MCF 10A (cell line): ENCODE measurements around the gene PPARA. TPM values are rescaled to one million over a fixed set of nuclear protein-coding genes. Genes with fewer than 3 reads are reported as not detected.

Source experiments
- BruUV-seq: library from RNA; stranded (reverse); fragments of 400-500 nt; replicated peaks from 2 replicates; lab custom pipeline; 2021; lab: Mats Ljungman, UMichigan
- CTCF ChIA-PET: fragments of 300-600 bp; sonication (Branson Sonifier 250); formaldehyde crosslinking; extraction: SDS; loops from one replicate; lab custom pipeline; 2021; ENCODE audit warnings: antibody characterized with exemption, inconsistent platforms; lab: Yijun Ruan, JAX
- POLR2A ChIA-PET: fragments of 300-600, 350-650 bp; sonication (Branson Sonifier 250); formaldehyde crosslinking; extraction: SDS; loops from one replicate; lab custom pipeline; 2020; ENCODE audit warnings: antibody characterized with exemption, inconsistent platforms; lab: Yijun Ruan, JAX
- DNase-seq: peaks from one replicate; pipeline ENCODE4 v3.0.0-alpha.2; 2018; ENCODE audit not compliant: unreplicated experiment
- H3K27ac Mint-ChIP-seq: one replicate; pipeline ENCODE4 v1.8.0; 2022; ENCODE audit warnings: mild to moderate bottlenecking, low read depth, mixed read lengths; ENCODE audit not compliant: unreplicated experiment
- H3K27me3 Mint-ChIP-seq: one replicate; pipeline ENCODE4 v1.8.0; 2022; ENCODE audit warnings: mixed read lengths; ENCODE audit not compliant: insufficient read depth, unreplicated experiment
- H3K36me3 Mint-ChIP-seq: one replicate; pipeline ENCODE4 v1.8.0; 2022; ENCODE audit warnings: mild to moderate bottlenecking, moderate library complexity, mixed read lengths; ENCODE audit not compliant: insufficient read depth, unreplicated experiment
- H3K4me1 Mint-ChIP-seq: one replicate; pipeline ENCODE4 v1.8.0; 2022; ENCODE audit warnings: mixed read lengths; ENCODE audit not compliant: insufficient read depth, unreplicated experiment
- H3K4me3 Mint-ChIP-seq: one replicate; pipeline ENCODE4 v1.8.0; 2022; ENCODE audit warnings: mild to moderate bottlenecking, moderate library complexity, mixed read lengths; ENCODE audit not compliant: unreplicated experiment
- H3K9me3 Mint-ChIP-seq: one replicate; pipeline ENCODE4 v1.8.0; 2022; ENCODE audit warnings: mixed read lengths; ENCODE audit not compliant: unreplicated experiment
- CTCF ChIP-seq: fragments of 200-600 bp; IDR thresholded peaks from one replicate; pipeline ENCODE4 v1.8.0; 2022; ENCODE audit warnings: antibody characterized with exemption, mild to moderate bottlenecking; ENCODE audit not compliant: unreplicated experiment
- intact Hi-C: fragments of 100-400 bp; cut with micrococcal nuclease; formaldehyde crosslinking; loops from 2 replicates; pipeline ENCODE4 v1.14.1; 2022
- total RNA-seq: library from RNA; stranded (reverse); gene quantifications from 2 replicates; pipeline ENCODE4 v1.2.3, GENCODE V29; 2022

The PPARA gene
- total RNA-seq, 1 experiment from 2014 or later = 8.0 TPM

GRCh38 chr22:46103664-46104063 is 46.7 kb upstream of the PPARA start:
- POLR2A ChIA-PET = no interaction called here
- Mint-ChIP-seq H3K4me3 (peak overlapping the region; percentile 60), H3K4me1 (peaks cover 42% of the 10 kb centered on the region), H3K27ac (peak overlapping the region; percentile 97), H3K27me3 (no peaks in the 10 kb centered on the region), H3K36me3 (peaks cover 93% of the 10 kb centered on the region), H3K9me3 (no peaks in the 10 kb centered on the region)
- CTCF ChIA-PET = no interaction called here
- intact Hi-C loops = loop anchor here (2.0 kb wide), 1 partner anchor 19 kb away; no protein-coding TSS in a partner anchor
- DNase-seq = no peak
- BruUV-seq = no TSS peak
- TF ChIP-seq CTCF = no peak

GRCh38 chr22:46104170-46104880 is 46.0 kb upstream of the PPARA start:
- Mint-ChIP-seq H3K27ac (peak overlapping the region; percentile 93), H3K9me3 (no peaks in the 10 kb centered on the region), H3K27me3 (no peaks in the 10 kb centered on the region), H3K4me1 (peaks cover 49% of the 10 kb centered on the region), H3K36me3 (peaks cover 96% of the 10 kb centered on the region), H3K4me3 (no peak overlapping the region)
- POLR2A ChIA-PET = interaction anchor here (0.9 to 1.0 kb wide), 3 partner anchors 18 to 97 kb away, joined by 3 read pairs; no protein-coding TSS in a partner anchor
- no peak for TF ChIP-seq CTCF
- intact Hi-C loops = loop anchor here (2.0 kb wide), 1 partner anchor 20 kb away; no protein-coding TSS in a partner anchor
- CTCF ChIA-PET = interaction anchor here (0.6 to 1.0 kb wide), 3 partner anchors 12 to 62 kb away, joined by 3 read pairs; no protein-coding TSS in a partner anchor
- BruUV-seq = no TSS peak
- no peak for DNase-seq

GRCh38 chr22:46104881-46105493 is 45.3 kb upstream of the PPARA start:
- H3K9me3 Mint-ChIP-seq = no peaks in the 10 kb centered on the region

More at GRCh38 chr22:46104881-46105493, 45.3 kb upstream of the PPARA start:
- Mint-ChIP-seq H3K4me3 (no peak overlapping the region), H3K27ac (peak overlapping the region; percentile 93), H3K36me3 (peaks cover 98% of the 10 kb centered on the region), H3K27me3 (no peaks in the 10 kb centered on the region), H3K4me1 (peaks cover 48% of the 10 kb centered on the region)
- DNase-seq = peak; percentile 79
- no TSS peak for BruUV-seq
- ChIA-PET CTCF (interaction anchor here (0.6 to 1.0 kb wide), 4 partner anchors 12 to 104 kb away, joined by 3 to 4 read pairs (median 3); no protein-coding TSS in a partner anchor), POLR2A (interaction anchor here (0.9 to 1.0 kb wide), 4 partner anchors 19 to 98 kb away, joined by 3 read pairs; no protein-coding TSS in a partner anchor)
- peak; percentile 13 for TF ChIP-seq CTCF
- intact Hi-C loops = loop anchor here (2.0 to 5.0 kb wide), 2 partner anchors 20 to 33 kb away; no protein-coding TSS in a partner anchor
